RKO (cell line): ENCODE data around the gene L3MBTL4.
"Not testable (repeated sequence)": the region's sequence is repeated elsewhere in the genome, so short reads cannot be mapped to it uniquely, and the experiment has no call there.

Source experiments
- DNase-seq: peaks from one replicate; pipeline ENCODE4 v3.0.0-alpha.2; 2016; ENCODE audit warnings: low spot score

The L3MBTL4 gene

DNA sequence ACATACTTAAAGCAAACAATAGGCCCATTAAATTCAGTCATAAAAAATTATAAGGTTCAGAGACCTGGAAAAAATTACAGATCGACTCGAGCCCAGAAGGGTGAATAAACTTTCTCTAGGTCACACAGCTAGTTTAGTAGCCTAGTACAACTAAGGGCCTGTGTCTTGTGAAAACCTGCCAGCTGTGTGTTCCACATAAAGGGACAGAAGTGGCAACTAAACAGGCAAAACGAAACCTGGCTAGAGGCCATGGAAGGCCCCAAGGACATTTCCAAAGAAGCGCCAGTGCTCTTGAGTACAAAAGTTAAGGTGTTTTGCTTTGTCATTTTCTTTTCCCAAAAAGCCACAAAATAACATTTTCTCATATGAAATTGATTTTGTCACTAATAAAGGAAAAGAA, 164.9 kb downstream of the L3MBTL4 start:
- DNase-seq = no peak

DNA sequence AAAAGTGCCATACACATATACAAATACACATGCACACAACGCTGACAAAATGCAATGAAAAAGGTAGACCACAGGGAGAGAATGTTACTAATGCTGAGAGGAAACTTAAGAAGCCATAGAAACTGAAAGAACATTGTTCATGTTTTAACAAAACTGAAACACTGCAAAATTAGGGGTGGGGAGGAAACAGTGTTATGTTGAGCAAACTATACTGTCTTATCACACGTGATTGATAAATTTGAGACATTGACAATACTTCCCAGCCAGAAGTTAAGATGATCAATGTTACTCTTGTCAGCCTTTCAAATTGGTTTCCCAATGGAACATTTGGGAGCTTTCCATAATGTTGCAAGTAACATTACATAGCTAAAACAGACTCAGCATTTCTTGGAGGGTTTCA, 165.5 kb downstream of the L3MBTL4 start:
- DNase-seq = no peak

DNA sequence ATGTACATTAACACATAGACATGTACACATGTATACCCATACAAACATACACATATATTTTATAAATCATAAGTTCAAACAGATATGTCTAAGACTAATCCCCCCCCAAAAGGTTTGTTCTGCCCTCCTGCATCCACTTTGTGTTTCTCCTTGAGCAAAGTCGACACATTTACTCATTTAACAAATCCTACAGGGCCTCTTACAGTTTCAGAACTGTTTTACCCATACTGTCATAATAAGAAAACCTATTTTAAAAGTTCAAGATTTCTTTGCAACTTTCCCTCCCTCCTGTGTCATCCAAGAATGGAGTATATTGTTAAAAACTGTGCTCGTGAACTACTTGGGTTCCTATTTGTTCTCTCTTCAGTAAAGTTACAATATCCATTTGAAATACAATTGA, 166.7 kb downstream of the L3MBTL4 start:
- no peak for DNase-seq

DNA sequence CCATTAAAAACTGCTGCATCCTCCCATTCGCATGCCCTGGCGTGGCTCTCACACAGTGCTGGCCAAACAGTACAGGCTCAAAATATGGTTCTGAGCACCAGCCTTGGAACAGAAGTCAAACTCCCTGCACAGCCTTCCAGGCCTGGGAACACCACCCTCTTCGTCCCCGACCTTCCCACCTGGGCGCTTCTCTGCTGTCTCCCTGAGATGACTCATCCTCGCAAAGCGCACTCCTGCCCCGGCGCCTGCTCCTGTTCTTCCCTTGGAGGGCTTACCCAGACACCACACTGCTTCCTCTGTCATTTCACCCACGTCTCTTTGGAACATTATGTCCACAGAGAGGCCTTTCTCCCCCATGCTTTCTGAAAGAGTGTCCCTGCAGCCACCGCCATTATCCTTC, 172.7 kb downstream of the L3MBTL4 start:
- DNase-seq = no peak

DNA sequence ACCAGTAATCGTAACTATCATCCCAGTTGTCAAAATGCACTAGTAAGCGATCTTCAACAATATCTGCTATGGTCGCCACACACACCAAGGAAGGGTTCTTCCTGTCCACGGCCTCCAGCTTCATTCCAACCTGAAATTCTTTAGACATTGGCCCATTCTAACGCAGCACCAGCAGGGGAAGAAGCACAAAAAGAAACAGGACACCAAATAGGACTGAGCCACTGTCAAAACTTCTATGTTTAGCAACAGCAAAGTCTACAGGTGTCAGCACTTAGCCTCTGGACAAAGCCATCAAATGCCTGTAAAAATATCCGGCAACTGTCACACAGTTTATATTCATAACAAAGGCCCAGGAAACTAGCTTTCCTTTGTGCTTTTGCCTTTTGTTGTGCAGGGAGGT, 175.0 kb downstream of the L3MBTL4 start:
- DNase-seq = no peak

DNA sequence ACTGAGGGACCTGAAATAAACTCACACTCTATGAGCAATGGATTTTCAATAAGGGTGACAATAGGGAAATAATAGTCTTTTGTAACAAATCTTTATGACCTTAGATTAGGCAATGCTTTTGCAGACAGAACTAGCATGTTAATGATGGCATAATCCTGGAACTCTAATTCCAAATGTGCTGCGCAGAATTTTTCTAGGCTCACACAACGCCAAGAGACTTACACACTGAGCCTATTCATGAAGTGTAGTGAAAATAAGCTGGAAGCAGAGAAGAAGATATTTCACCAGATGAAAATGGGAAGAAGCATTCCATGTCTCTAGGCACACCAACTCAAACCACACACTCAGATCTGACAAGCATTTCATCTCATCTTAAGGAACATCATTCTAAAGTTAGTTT, 178.5 kb downstream of the L3MBTL4 start:
- no peak for DNase-seq

DNA sequence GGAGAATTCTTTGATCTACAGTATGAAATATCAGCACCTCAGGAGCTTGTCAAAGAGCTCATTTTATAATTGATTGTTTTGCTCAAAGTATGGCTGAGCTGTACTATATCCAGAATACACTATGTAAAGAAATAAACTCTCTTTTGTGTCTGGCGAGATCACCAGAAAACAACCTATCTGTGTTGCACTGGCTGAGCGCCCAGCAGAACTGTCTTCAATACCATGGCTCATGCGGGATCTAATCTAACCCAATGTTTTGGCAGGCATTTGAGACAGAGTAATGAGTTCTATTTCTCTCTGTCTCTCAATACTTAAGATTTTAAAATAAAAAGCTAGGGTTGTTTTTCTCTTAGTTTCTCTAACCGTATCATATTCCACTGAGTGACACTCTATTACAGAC, 192.4 kb downstream of the L3MBTL4 start:
- no peak for DNase-seq

DNA sequence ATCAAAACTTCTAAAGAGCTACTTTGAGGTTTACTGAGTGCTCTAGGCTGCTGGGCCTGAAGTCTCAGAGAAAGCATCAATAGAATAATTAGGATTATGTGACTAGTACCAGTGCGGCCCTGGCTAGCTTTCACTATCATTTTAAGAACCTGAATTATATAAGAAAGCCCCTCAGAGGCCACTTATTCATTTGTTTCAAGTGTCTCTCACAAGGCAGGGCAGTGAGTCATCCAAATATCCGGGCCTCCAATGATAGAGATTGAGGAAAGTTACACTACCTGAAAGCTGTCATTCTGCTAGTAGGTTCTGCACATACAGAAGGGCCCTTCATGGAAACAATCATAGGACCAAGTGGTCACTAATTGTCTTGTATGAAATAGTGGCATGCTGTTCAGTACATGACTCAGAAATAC, 193.1 kb downstream of the L3MBTL4 start:
- no peak for DNase-seq

DNA sequence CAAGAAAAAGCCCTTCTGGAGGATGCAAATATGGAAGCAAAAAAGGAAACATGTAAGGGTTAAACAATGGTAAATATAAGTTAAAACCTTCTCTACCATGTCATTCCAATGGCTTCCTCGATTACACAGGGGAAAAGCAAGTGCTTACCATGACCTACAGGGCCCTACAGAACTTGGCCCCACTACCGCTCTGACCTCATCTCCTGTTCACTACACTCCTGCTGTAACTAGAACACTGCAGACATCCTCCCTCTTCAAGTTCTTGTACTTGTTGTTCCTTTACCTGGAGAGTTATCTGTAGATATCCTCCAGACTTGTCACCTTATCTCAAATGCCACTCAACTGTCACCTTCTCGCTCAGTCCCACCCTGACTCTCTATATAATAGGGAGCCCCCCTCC, 194.6 kb downstream of the L3MBTL4 start:
- DNase-seq = no peak

DNA sequence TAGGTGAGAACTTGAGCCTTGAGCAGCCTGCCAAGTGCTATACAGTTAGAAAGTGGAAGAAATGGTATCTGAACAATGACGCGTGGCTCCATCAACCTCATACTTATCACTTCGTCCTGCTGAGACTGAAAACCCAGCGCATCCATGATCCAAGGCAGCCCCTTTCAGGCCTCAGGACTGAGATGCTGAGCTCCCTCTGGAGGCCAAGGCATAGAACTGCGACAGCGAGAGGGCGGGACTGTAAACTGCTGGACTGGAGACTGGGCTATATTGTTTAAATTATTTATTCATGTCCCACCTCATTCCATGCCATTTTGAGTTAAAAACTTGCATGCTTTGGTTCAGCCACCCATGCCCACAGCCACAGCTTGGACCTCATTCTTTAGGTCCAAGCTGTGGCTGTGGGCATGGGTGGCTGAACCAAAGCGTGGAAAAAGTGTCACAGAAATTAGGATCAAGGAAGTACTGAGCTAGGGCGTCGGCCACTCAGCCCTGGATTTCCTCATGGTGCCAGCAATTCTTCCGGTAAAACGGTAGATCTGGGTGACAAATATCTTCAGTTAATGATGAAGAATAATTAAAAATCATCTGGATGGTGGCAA, 195.5 kb downstream of the L3MBTL4 start:
- peak; percentile 54 for DNase-seq

DNA sequence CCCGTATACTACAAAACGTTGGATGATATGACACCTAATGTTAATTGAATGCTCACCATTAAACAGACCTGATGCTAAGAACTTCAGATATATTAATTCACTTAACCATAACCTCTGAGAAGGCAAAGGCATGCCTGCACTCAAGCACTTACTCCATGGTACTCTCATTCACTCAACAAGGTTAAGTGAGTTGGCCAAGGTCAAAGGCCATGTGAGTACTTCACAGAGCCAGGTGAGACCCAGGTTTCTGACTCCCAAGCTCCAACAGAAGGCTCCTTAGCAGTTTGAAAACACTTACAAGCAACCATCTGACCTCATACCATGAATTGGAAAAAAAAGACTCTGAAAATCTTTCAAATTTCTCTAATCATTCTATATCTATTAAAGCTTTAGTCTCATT, 198.8 kb downstream of the L3MBTL4 start:
- DNase-seq = no peak

DNA sequence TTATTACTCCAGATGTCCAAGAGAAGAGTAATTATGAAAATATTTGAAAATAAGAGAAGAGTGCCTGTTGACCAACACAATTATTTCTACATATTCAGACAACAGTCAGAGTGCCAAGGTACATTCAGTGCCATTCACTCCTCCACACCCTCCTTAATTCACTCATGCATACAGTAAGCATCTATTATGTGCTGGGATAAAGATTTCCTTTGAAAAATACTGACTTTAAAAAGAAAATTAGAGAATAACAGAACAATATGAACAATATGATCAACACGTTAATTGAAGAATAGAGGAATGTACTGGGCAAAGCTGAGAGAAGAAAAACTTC, 203.6 kb downstream of the L3MBTL4 start:
- no peak for DNase-seq

DNA sequence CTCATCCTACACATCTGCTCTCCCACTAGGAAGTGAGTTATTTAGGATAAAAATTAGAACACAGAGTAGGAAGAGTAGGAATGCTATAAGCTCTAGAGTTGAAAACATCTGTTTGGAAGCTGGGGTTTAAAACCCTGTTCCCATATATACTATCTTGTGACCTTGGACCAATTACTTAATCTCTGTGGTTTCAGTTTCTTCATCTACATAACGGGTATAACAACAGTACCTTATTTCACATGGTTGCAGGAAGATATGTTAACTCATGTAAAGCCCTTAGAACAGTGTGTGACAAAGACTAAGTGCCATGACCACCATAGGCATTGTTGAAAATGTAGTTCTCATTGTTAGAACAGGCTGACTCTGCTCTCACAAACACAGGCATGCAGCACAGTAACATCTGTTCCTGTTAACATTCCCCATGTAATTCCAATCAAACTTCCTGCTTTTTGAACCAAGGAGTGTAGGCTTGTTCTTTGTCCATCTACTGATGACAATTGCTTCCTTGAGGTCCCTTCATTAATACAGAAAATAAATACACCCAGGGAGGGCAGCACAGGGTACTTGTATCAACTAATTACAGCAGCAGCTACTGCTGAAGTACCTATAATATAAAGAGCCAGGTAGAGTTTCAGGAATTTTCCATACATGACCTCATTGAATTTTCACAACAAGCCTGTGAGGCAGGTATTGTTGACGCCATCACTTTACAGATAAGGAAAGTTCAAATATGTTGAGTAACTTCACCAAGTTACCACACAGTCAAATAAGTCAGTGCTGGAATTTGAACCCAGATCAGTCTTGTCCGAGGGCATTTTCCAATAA, 204.2 kb downstream of the L3MBTL4 start:
- DNase-seq = no peak

DNA sequence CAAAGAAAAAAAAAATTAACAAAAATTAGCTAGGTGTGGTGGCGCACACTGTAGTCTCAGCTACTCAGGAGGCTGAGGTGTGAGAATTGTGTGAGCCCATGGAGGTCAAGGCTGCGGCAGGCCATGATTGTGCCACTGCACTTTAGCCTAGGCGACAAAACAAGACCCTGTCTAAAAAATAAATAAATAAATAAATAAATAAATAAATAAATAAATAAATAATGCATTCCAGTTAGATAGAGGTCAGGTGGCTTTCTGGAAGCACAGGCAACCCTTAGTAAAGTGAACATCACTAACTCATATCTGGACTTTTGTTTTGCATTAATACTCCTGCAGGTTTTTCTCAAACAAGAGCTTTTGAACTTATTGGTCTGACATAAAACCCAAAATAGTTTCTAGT, 206.8 kb downstream of the L3MBTL4 start:
- DNase-seq = no peak

DNA sequence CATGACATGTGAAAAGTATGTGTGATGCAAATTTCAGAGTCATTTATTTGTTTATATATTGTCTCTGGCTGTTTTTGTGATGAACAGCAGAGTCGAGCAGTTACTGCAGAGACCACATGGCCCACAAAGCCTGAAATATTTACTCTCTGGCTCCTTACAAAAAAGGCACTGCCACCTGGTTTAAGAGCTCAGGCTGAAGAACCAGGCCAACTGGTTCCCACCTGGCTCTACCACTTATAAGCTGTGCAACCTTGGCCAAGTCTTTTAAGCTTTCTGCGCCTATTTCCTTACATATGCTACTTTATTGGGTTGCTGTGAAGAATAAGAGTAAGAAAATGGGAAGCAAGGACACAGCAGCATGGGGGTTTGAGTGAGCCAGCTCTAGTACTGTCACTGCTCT, 207.6 kb downstream of the L3MBTL4 start:
- no peak for DNase-seq

DNA sequence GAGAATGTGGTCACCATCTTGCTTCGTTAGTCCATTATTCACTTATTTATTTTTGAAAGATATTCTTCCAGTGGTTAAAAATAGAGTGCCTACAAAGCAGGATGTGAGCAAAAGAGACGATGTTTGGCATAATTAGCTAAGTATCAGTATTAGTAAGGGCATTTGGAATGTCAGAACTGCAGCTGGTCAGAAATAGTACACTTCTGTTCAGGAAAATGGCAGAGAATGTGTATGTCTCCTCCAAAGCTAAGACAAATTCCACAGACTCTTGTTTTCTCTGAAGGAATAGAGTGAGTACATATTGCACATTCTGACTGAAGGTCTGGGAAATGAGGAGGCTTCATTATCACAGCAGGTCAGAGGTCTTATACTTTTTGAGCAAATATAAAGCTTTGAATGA, 209.0 kb downstream of the L3MBTL4 start:
- DNase-seq = no peak

DNA sequence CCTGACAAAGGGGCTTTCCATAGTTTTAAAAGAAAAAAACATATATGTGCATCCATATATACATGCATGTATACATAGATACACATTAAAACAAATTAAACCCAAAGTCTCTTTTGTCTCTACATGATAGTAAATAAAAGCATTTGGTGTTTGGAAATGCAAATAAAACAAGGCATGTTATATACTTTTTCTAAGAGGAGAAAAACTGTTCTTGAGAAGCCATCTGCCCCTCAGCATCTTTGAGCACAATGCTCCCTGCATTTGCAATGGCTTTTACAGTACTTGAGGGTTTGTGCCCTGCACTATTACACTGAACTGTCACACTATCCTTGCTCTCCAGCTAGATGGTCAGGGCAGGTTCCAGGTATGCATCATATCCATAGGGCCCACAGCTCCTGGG, 210.2 kb downstream of the L3MBTL4 start:
- no peak for DNase-seq

DNA sequence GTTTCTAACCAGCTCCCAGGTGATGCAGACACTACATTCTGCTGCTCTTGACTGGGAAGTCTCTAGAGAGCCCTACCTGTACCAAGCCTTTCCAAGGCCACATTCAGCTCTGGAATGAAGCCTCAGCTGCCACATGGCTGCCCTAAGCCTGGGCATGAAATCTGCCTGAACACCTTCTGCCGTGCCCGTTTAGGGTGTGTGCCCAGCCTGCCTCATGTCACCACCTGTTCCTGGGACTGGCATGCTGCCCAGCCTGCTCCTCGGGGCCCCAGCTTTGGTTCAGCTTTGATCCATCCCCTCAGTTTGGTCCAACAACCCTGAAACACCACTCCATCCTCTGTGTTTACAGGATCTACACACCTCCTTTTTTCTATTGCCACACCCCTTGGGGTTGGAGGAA, 210.9 kb downstream of the L3MBTL4 start:
- DNase-seq = no peak

DNA sequence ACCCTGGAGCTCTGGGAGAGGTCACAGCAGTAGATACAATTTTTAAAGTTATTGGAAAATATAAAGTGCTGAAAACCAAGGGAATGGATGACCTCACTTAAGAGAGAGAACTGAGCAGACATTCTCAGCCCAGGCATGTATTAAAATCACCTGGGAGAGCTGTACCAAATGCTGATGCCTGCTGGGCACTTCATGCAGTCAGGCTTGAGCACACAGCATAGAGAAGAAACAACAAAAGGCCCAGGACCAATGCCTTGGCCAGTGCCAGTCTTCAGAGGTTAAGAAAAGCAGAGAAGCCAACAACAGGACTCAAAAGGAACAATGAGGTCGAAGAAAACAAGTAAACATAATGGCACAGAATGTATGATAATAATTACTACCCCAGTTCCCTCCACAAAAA, 211.8 kb downstream of the L3MBTL4 start:
- DNase-seq = no peak

DNA sequence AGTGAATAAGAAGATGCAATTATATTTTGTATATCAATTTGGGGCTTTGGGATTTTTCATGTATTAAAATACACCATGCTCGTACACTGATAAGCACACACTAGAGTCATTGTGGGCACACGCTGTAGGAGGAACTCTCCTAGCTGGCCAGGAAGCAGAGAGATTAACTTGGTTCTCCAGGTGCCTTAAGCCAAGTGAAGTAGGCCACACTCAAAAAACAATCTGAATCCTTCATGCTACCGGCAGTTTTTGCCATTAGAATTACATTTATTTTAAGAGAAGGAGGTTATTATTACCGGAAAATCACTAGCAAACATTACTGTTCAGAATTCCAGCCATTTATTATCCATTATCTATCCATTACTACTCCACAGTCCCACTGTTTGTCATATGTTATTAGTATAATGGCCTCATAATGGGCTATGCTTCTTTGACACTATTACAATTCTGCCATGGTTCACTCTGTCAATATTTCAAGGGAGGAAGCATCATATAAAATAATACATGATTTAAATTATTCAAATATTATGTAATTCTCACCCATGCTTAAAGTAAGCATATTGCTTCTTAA, 214.4 kb downstream of the L3MBTL4 start:
- no peak for DNase-seq

DNA sequence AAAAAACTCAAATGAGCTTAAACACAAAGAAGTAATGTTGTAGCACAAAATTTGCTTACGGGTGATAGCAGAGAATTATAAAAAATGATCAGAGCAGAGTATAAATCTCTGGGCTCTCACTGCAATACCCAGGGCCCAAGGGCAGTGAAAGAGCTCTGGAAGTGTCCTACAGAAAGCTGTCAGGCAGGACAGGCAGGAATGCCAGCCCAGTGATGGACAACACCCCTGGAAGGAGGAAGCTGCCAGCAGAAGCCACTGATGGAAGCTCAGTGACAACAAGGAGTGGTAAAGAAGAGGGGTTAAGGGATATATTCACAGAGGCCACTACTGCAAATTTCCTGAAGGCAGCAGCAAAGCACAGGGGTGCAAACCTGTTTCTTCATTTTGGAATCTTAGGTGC, 214.9 kb downstream of the L3MBTL4 start:
- no peak for DNase-seq

DNA sequence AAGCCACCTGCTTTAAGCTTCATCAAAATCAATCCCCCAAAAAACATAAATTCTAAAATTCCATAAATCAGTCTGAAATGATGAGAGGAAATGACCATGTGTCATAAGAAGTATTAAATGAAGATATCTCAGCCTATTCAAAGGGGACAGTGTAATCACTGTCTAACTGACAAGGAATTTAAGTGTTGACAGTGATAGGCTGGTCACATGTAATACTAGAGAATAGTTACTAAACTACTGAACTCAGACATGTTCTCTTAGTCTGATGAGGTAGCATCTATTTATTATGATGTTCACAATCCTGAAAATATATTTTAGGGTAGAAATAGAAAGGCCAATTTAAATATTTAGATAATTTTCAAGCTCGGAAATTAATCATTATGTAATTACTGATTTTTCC, 216.1 kb downstream of the L3MBTL4 start:
- no peak for DNase-seq

DNA sequence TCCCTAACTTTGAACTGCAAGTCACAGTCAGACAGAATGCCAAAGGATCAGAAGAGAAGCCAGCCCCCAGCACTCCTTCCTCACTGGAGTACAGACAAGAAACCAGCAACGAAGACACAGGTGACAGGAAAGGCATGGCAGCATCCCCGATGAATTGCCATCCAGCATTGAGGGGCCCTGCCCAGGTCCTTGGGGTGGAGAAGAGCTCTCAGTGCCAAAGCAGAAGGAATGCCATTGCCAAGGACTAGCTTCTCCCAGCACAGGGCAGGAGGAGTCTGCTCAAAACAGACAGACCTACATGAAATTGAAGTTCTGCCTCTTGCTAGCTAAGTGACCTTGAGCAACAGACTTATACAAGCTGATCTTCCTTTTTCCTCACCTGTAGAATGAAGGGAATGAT, 220.1 kb downstream of the L3MBTL4 start:
- DNase-seq = no peak

DNA sequence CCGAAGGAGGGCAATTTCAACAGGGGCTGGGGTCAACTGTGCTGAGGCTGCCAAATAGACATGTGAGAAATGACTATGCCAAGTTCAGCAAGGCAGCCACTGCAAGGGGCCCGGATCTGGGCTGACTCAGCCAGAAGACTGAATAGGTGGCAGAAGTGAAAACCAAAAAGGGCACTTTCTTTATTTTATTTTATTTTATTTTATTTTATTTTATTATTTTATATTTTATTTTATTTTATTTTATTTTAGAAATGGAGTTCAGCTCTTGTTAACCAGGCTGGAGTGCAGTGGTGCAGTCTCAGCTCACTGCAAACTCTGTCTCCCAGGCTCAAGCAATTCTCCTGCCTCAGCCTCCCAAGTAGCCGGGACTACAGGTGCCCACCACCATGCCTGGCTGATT, 228.9 kb downstream of the L3MBTL4 start:
- DNase-seq = not testable (repeated sequence)
